Measurements from ENCODE around the gene PMEPA1. TPM values are rescaled to one million over a fixed set of nuclear protein-coding genes. Genes with fewer than 3 reads are reported as not detected.

PMEPA1 gene
- total and polyA plus RNA-seq, 10 of the 15 experiments (the other 5 are each of a cell fraction or from before 2014, with no cell fraction given): 0.02 to 0.10 (median 0.04) TPM; not detected in 3

DNA sequence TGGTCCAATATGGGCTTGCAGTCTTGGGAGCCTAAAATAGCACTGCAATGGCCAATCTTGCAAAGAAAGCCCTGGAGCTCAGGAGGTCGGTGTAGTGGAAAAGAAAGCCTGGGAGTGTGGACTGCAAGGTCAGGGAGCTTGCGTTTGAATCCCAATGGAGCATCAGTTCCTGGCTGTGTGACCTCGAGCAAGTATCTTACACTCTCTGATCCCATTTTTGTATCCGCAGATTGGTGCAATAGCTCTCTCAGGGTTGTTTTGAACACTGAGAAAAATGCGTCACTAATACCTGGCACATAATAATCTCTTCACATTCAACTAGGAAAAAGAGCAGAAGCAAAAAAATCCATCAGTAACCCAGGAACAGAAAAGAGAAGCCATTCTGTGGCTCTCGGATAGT lies 7.3 kb downstream of the PMEPA1 start (continued):
- TF ChIP-seq ETV6 (conservative IDR thresholded peaks at IDR 0.05 in 1 of 2, IDR thresholded peaks at IDR 0.05 in 1 of 2; ENCODE audit: borderline replicate concordance in 1 of 2, low read depth in 1 of 2): no peak
- TF ChIP-seq HDGF (IDR thresholded peaks at IDR 0.05): no peak

DNA sequence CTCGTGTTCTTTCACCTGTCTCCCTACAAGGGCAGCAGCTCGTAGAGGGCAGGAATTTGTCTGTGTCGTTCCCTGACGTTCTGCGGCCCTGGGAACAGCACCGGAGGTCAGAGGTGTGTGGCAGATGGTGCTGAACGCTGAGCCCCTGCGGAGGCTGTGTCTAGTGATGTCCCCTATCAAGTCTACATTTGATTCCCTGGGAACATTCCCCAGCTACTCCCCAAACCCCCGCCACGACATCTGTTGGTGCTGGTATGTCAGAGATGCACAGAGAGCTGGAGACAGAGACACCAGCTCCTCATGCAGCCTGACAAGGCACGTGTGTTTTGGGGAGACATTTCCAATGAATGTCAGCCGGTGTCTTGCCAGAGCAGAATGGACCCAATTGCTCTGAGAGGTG lies 7.7 kb downstream of the PMEPA1 start:
- Histone ChIP-seq H3K9me3 (replicated peaks; ENCODE audit: control insufficient read depth, insufficient read depth, low read length) (no peaks in the 10 kb centered on the region), H3K9ac (ENCODE audit: control insufficient read depth, insufficient read depth, low read length) (no peak overlapping the region), H3K27ac (ENCODE audit: control insufficient read depth, insufficient read depth) (no peak overlapping the region), H3K27me3 (replicated peaks in 1 of 2; ENCODE audit: control insufficient read depth in 2 of 2, insufficient read depth in 2 of 2, low read length in 1 of 2) (peaks cover 0 to 4% of the 10 kb centered on the region in 2 experiments; a peak in 2 of 4 replicates), H2AFZ (ENCODE audit: control insufficient read depth, low read depth, low read length) (no peak overlapping the region), H3K4me1 (ENCODE audit: control insufficient read depth, insufficient read depth, low read length) (peaks cover 25% of the 10 kb centered on the region), H3K36me3 (ENCODE audit: control insufficient read depth in 2 of 2, insufficient read depth in 2 of 2, low read length in 1 of 2) (no peaks in the 10 kb centered on the region), H3K4me2 (ENCODE audit: control insufficient read depth, insufficient read depth) (no peak overlapping the region), H3K79me2 (ENCODE audit: control insufficient read depth, insufficient read depth, low read length) (no peaks in the 10 kb centered on the region), H3K4me3 (no peak overlapping the region), H4K20me1 (ENCODE audit: control insufficient read depth, insufficient read depth) (no peaks in the 10 kb centered on the region)
- POLR2A ChIA-PET: no interaction called here
- RAD21 ChIA-PET (ENCODE audit: unreplicated experiment): no interaction called here
- intact Hi-C loops (cut with micrococcal nuclease; ENCODE audit: unreplicated experiment) (no loop called here), in situ Hi-C loops (cut with MboI) (no loop called here)
- ATAC-seq (no peak), FAIRE-seq (no peak), DNase-seq (ENCODE audit: low read depth, low spot score) (no peak)
- WGBS (ENCODE audit: insufficient coverage, insufficient replicate concordance, low lambda C conversion rate, missing lambda C conversion rate): 44% methylated on average over 12 of the region's 12 CpGs
- no TSS peak for BruUV-seq (replicated peaks)
- TF ChIP-seq RB1 (IDR thresholded peaks at IDR 0.05; ENCODE audit: borderline replicate concordance) (no peak), NFYA (IDR thresholded peaks at IDR 0.05; ENCODE audit: borderline replicate concordance, low read depth, low read length) (no peak), ZSCAN29 (IDR thresholded peaks at IDR 0.05) (no peak), YBX1 (IDR thresholded peaks at IDR 0.05) (no peak), SMAD1 (IDR thresholded peaks at IDR 0.05; ENCODE audit: low read depth, partially characterized antibody) (no peak), TBL1XR1 (IDR thresholded peaks at IDR 0.05; ENCODE audit: low read depth, low read length) (no peak), SUPT20H (IDR thresholded peaks at IDR 0.05; ENCODE audit: borderline replicate concordance, control insufficient read depth, low read depth, low read length) (no peak), MEF2A (IDR thresholded peaks at IDR 0.05; ENCODE audit: insufficient read depth, low read depth, low read length) (no peak), CEBPB (IDR thresholded peaks at IDR 0.05; ENCODE audit: borderline replicate concordance in 1 of 2, low read depth in 2 of 2, low read length in 2 of 2) (no peak), POU2F2 (IDR thresholded peaks at IDR 0.05; ENCODE audit: borderline replicate concordance, low read depth, low read length) (no peak), HDGF (IDR thresholded peaks at IDR 0.05) (no peak), KLF5 (IDR thresholded peaks at IDR 0.05; ENCODE audit: partially characterized antibody) (no peak), POLR2AphosphoS5 (IDR thresholded peaks at IDR 0.05; ENCODE audit: low read length) (no peak)
- TF ChIP-seq, protein P1, sequence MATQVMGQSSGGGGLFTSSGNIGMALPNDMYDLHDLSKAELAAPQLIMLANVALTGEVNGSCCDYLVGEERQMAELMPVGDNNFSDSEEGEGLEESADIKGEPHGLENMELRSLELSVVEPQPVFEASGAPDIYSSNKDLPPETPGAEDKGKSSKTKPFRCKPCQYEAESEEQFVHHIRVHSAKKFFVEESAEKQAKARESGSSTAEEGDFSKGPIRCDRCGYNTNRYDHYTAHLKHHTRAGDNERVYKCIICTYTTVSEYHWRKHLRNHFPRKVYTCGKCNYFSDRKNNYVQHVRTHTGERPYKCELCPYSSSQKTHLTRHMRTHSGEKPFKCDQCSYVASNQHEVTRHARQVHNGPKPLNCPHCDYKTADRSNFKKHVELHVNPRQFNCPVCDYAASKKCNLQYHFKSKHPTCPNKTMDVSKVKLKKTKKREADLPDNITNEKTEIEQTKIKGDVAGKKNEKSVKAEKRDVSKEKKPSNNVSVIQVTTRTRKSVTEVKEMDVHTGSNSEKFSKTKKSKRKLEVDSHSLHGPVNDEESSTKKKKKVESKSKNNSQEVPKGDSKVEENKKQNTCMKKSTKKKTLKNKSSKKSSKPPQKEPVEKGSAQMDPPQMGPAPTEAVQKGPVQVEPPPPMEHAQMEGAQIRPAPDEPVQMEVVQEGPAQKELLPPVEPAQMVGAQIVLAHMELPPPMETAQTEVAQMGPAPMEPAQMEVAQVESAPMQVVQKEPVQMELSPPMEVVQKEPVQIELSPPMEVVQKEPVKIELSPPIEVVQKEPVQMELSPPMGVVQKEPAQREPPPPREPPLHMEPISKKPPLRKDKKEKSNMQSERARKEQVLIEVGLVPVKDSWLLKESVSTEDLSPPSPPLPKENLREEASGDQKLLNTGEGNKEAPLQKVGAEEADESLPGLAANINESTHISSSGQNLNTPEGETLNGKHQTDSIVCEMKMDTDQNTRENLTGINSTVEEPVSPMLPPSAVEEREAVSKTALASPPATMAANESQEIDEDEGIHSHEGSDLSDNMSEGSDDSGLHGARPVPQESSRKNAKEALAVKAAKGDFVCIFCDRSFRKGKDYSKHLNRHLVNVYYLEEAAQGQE (IDR thresholded peaks at IDR 0.05; ENCODE audit: low read depth, low read length): no peak
- TF ChIP-seq, protein P2, sequence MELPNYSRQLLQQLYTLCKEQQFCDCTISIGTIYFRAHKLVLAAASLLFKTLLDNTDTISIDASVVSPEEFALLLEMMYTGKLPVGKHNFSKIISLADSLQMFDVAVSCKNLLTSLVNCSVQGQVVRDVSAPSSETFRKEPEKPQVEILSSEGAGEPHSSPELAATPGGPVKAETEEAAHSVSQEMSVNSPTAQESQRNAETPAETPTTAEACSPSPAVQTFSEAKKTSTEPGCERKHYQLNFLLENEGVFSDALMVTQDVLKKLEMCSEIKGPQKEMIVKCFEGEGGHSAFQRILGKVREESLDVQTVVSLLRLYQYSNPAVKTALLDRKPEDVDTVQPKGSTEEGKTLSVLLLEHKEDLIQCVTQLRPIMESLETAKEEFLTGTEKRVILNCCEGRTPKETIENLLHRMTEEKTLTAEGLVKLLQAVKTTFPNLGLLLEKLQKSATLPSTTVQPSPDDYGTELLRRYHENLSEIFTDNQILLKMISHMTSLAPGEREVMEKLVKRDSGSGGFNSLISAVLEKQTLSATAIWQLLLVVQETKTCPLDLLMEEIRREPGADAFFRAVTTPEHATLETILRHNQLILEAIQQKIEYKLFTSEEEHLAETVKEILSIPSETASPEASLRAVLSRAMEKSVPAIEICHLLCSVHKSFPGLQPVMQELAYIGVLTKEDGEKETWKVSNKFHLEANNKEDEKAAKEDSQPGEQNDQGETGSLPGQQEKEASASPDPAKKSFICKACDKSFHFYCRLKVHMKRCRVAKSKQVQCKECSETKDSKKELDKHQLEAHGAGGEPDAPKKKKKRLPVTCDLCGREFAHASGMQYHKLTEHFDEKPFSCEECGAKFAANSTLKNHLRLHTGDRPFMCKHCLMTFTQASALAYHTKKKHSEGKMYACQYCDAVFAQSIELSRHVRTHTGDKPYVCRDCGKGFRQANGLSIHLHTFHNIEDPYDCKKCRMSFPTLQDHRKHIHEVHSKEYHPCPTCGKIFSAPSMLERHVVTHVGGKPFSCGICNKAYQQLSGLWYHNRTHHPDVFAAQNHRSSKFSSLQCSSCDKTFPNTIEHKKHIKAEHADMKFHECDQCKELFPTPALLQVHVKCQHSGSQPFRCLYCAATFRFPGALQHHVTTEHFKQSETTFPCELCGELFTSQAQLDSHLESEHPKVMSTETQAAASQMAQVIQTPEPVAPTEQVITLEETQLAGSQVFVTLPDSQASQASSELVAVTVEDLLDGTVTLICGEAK (IDR thresholded peaks at IDR 0.05; ENCODE audit: borderline replicate concordance): no peak
- CTCF ChIA-PET: interaction anchor here (1.0 kb wide), 1 partner anchor 47 kb away, joined by 3 read pairs; no protein-coding TSS in a partner anchor
- SMC1A ChIA-PET (ENCODE audit: uncharacterized antibody, unreplicated experiment): interaction anchor here (0.8 to 1.4 kb wide), 5 partner anchors 16 to 480 kb away, joined by 3 to 4 read pairs (median 3); no protein-coding TSS in a partner anchor
